ENCODE data around the gene MAST3. TPM values are rescaled to one million over a fixed set of nuclear protein-coding genes. Genes with fewer than 3 reads are reported as not detected.

MAST3 gene
- total and polyA plus RNA-seq, 2 of the 13 experiments (the other 11 are each of a cell fraction or from before 2014, with no cell fraction given): 4.1 to 4.6 TPM

DNA sequence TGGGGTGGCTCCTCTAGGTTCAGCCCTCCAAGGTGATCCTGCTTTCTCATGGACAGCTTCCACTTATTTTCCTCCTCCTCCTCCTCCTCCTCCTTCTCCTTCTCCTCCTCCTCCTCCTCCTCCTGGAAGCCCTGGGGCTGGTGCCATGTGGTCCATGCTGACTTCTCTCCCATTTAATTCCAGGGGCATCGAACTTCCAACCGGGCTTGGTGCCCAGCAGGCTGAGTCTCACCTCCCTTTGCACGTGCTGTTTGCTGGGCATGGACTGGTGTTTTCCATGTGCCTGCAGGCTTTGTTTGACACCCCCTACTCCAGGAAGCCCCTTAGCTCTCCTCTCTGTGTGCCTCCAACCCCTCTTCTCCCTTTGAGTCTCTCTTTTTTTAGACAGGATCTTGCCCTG is 3.7 kb downstream of the MAST3 start:
- POLR2A ChIA-PET: no interaction called here
- ATAC-seq: no peak

DNA sequence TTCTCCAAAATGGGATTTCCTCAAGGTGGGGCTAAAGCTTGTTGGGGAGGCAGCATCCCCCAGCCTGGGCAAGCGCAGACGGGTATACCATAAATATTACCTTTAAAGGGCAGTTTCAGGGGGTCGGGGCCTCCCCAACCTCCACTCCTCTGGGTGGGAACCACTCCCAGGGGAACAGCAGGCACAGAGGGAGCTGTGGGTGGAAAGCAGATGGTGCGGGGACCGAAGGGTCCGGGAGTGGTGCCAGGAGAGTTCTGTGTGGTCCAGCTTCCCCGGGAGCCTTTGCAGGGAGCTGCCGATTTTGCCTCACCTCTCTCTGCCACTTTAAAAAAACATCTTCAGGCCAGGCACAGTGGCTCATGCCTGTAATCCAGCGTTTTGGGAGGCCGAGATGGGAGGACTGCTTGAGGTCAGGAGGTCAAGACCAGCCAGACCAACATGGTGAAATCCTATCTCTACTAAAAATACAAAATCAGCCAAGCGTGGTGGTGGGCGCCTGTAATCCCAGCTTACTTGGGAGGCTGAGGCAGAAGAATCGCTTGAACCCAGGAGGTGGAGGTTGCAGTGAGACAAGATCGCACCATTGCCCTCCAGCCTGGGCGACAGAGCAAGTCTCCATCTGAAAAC is 5.5 kb downstream of the MAST3 start:
- BruUV-seq (replicated peaks): no TSS peak
- TF ChIP-seq GFI1 (CRISPR knock-in tag; IDR thresholded peaks at IDR 0.05; ENCODE audit: borderline replicate concordance) (no peak), ZNF619 (CRISPR knock-in tag; IDR thresholded peaks at IDR 0.05) (no peak), ZNF83 (CRISPR knock-in tag; IDR thresholded peaks at IDR 0.05; ENCODE audit: borderline replicate concordance) (no peak)
- TF ChIP-seq, protein P1, sequence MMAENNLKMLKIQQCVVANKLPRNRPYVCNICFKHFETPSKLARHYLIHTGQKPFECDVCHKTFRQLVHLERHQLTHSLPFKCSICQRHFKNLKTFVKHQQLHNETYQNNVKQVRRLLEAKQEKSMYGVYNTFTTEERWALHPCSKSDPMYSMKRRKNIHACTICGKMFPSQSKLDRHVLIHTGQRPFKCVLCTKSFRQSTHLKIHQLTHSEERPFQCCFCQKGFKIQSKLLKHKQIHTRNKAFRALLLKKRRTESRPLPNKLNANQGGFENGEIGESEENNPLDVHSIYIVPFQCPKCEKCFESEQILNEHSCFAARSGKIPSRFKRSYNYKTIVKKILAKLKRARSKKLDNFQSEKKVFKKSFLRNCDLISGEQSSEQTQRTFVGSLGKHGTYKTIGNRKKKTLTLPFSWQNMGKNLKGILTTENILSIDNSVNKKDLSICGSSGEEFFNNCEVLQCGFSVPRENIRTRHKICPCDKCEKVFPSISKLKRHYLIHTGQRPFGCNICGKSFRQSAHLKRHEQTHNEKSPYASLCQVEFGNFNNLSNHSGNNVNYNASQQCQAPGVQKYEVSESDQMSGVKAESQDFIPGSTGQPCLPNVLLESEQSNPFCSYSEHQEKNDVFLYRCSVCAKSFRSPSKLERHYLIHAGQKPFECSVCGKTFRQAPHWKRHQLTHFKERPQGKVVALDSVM (CRISPR knock-in tag; IDR thresholded peaks at IDR 0.05): peak; percentile 62; the same call in 1 of the 2 replicates
- Histone ChIP-seq H3K36me3 (replicated peaks in 1 of 2; ENCODE audit: control insufficient read depth in 1 of 2, insufficient read depth in 2 of 2, low read length in 2 of 2) (no peaks in the 10 kb centered on the region), H3K27ac (ENCODE audit: extremely low read length, insufficient read depth, low read length) (no peak overlapping the region), H3K9me3 (ENCODE audit: low read length) (no peaks in the 10 kb centered on the region), H3K4me2 (ENCODE audit: low read depth, low read length) (no peak overlapping the region), H2AFZ (ENCODE audit: low read length) (no peak overlapping the region), H3K4me1 (ENCODE audit: insufficient read depth, low read length) (peaks cover 64% of the 10 kb centered on the region), H3K27me3 (ENCODE audit: control insufficient read depth in 1 of 2, insufficient read depth in 2 of 2, low read length in 2 of 2) (peaks cover 2 to 10% of the 10 kb centered on the region in 2 experiments; a peak in 3 of 5 replicates), H3K79me2 (ENCODE audit: insufficient read depth, low read length) (no peaks in the 10 kb centered on the region), H4K20me1 (ENCODE audit: insufficient read depth, low read length) (no peaks in the 10 kb centered on the region), H3K4me3 (replicated peaks in 1 of 3; ENCODE audit: insufficient read depth in 1 of 3, low read depth in 2 of 3, low read length in 3 of 3) (no peak overlapping the region), H3K9ac (ENCODE audit: insufficient read depth, low read depth, low read length) (no peak overlapping the region)
- DNase-seq (ENCODE audit: low spot score): no peak
- FAIRE-seq: no peak
- CTCF ChIA-PET (ENCODE audit: low intra/inter-chr PET ratio, low total read pairs): no interaction called here
- 75% methylated on average over 15 of the region's 15 CpGs for WGBS (ENCODE audit: low lambda C conversion rate)
- POLR2A ChIA-PET: no interaction called here
- ATAC-seq: no peak
- in situ Hi-C loops (cut with HindIII; ENCODE audit: extremely low pct_ligation_motif_present, low pct_unique_long_range_greater_than_20kb): no loop called here
- intact Hi-C loops (cut with micrococcal nuclease; ENCODE audit: unreplicated experiment): no loop called here

More for the DNA sequence above, 3.7 kb downstream of the MAST3 start:
- TF ChIP-seq ZNF746 (CRISPR knock-in tag; IDR thresholded peaks at IDR 0.05): no peak
- TF ChIP-seq, protein P2, sequence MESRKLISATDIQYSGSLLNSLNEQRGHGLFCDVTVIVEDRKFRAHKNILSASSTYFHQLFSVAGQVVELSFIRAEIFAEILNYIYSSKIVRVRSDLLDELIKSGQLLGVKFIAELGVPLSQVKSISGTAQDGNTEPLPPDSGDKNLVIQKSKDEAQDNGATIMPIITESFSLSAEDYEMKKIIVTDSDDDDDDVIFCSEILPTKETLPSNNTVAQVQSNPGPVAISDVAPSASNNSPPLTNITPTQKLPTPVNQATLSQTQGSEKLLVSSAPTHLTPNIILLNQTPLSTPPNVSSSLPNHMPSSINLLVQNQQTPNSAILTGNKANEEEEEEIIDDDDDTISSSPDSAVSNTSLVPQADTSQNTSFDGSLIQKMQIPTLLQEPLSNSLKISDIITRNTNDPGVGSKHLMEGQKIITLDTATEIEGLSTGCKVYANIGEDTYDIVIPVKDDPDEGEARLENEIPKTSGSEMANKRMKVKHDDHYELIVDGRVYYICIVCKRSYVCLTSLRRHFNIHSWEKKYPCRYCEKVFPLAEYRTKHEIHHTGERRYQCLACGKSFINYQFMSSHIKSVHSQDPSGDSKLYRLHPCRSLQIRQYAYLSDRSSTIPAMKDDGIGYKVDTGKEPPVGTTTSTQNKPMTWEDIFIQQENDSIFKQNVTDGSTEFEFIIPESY (CRISPR knock-in tag; IDR thresholded peaks at IDR 0.05): no peak
- no peak for TF ChIP-seq ZNF235 (CRISPR knock-in tag; IDR thresholded peaks at IDR 0.05; ENCODE audit: borderline replicate concordance)
- TF ChIP-seq MBD4 (IDR thresholded peaks at IDR 0.05; ENCODE audit: borderline replicate concordance, low read length): no peak
- no peak overlapping the region for H3K9ac ChIP-seq (ENCODE audit: insufficient read depth, low read depth, low read length)
- intact Hi-C loops (cut with micrococcal nuclease; ENCODE audit: unreplicated experiment): no loop called here
- H2AFZ ChIP-seq (ENCODE audit: low read length): no peak overlapping the region
- CTCF ChIA-PET (ENCODE audit: low intra/inter-chr PET ratio, low total read pairs): no interaction called here
- no peaks in the 10 kb centered on the region for H4K20me1 ChIP-seq (ENCODE audit: insufficient read depth, low read length)
- peak overlapping the region in 1 of 3 experiments; percentile 46; a peak in 1 of 6 replicates for H3K4me3 ChIP-seq (replicated peaks in 1 of 3; ENCODE audit: insufficient read depth in 1 of 3, low read depth in 2 of 3, low read length in 3 of 3)
- peak overlapping the region; percentile 72 for H3K4me2 ChIP-seq (ENCODE audit: low read depth, low read length)
- no peaks in the 10 kb centered on the region for H3K79me2 ChIP-seq (ENCODE audit: insufficient read depth, low read length)
- H3K27me3 ChIP-seq (ENCODE audit: control insufficient read depth in 1 of 2, insufficient read depth in 2 of 2, low read length in 2 of 2): peaks cover 2 to 10% of the 10 kb centered on the region in 2 experiments; a peak in 3 of 5 replicates
- FAIRE-seq (no peak), DNase-seq (ENCODE audit: low spot score) (no peak)
- H3K36me3 ChIP-seq (replicated peaks in 1 of 2; ENCODE audit: control insufficient read depth in 1 of 2, insufficient read depth in 2 of 2, low read length in 2 of 2): no peaks in the 10 kb centered on the region
- no TSS peak for BruUV-seq (replicated peaks)
- peaks cover 63% of the 10 kb centered on the region for H3K4me1 ChIP-seq (ENCODE audit: insufficient read depth, low read length)
- H3K9me3 ChIP-seq (ENCODE audit: low read length): no peaks in the 10 kb centered on the region
- WGBS (ENCODE audit: low lambda C conversion rate): 45% methylated on average over 3 of the region's 3 CpGs
- in situ Hi-C loops (cut with HindIII; ENCODE audit: extremely low pct_ligation_motif_present, low pct_unique_long_range_greater_than_20kb): no loop called here
- H3K27ac ChIP-seq (ENCODE audit: extremely low read length, insufficient read depth, low read length): no peak overlapping the region

Data from HepG2 (cell line).